NT2/D1 (cell line): Measurements from ENCODE around the gene KRTAP23-1.

Experiments
- YY1 ChIP-seq: IDR thresholded peaks from 2 replicates; pipeline ENCODE4 v1.6.1; 2011; ENCODE audit not compliant: insufficient read length, insufficient read depth
- ZNF274 ChIP-seq: IDR thresholded peaks from 2 replicates; pipeline ENCODE4 v1.6.1; 2011; ENCODE audit warnings: mild to moderate bottlenecking, low read depth, low read length

GRCh38 chr21:30395731-30396130, 47.3 kb upstream of the KRTAP23-1 start, which contains the start of gene KRTAP13-1:
- no peak for TF ChIP-seq YY1
- no peak for TF ChIP-seq ZNF274
